EL (cell line): ENCODE measurements around the gene SLU7.
A peak's percentile ranks its signal among the peaks of the same experiment; 100 is the strongest.

ENCODE experiments used
- DNase-seq: peaks from one replicate; pipeline ENCODE4 v3.0.0-alpha.2; 2016

SLU7 gene

GRCh38 chr5:160418561-160419457, at the start of gene SLU7:
Gene SLU7, minus strand, starts transcription at chr5:160419081. Its CDS starts 3,787 bp downstream, at chr5:160415294.
- peak; percentile 96 for DNase-seq

- no peak for DNase-seq
These were observed 49.6 kb upstream of the SLU7 start for GRCh38 chr5:160468363-160468975.

GRCh38 chr5:160467555-160468362, 48.9 kb upstream of the SLU7 start:
- peak; percentile 90 for DNase-seq

GRCh38 chr5:160466889-160467554, 48.1 kb upstream of the SLU7 start:
- peak; percentile 70 for DNase-seq

GRCh38 chr5:160466116-160466515, 47.2 kb upstream of the SLU7 start:
- DNase-seq = no peak

- DNase-seq = no peak
These were observed 45.6 kb upstream of the SLU7 start for GRCh38 chr5:160464466-160464797.

GRCh38 chr5:160463740-160464465, 45.0 kb upstream of the SLU7 start:
- peak; percentile 89 for DNase-seq

- no peak for DNase-seq
These were observed 44.3 kb upstream of the SLU7 start for GRCh38 chr5:160463227-160463626.

- no peak for DNase-seq
These were observed 43.3 kb upstream of the SLU7 start for GRCh38 chr5:160462167-160462566.

- no peak for DNase-seq
These were observed 42.5 kb upstream of the SLU7 start for GRCh38 chr5:160461378-160461777.

GRCh38 chr5:160460377-160461049, 41.6 kb upstream of the SLU7 start:
- peak; percentile 48 for DNase-seq

GRCh38 chr5:160458806-160459800, 40.2 kb upstream of the SLU7 start:
- no peak for DNase-seq

GRCh38 chr5:160457252-160457651, 38.4 kb upstream of the SLU7 start:
- DNase-seq = no peak

- no peak for DNase-seq
These were observed 37.7 kb upstream of the SLU7 start for GRCh38 chr5:160456480-160457177.

- DNase-seq = no peak
These were observed 36.7 kb upstream of the SLU7 start for GRCh38 chr5:160455600-160455999.

- DNase-seq = no peak
These were observed 34.9 kb upstream of the SLU7 start for GRCh38 chr5:160453751-160454150.

GRCh38 chr5:160452795-160453194, 33.9 kb upstream of the SLU7 start:
- DNase-seq = no peak

- DNase-seq = no peak
These were observed 33.2 kb upstream of the SLU7 start for GRCh38 chr5:160452036-160452435.

- no peak for DNase-seq
These were observed 32.4 kb upstream of the SLU7 start for GRCh38 chr5:160451281-160451680.
